Amniotic stem cell (primary cell): ENCODE measurements around the gene TNFSF13.

Source experiments
- DNase-seq: peaks from one replicate; lab custom pipeline; 2025; lab: John Stamatoyannopoulos, UW

The TNFSF13 gene

GRCh38 chr17:7575481-7575883 is 16.9 kb downstream of the TNFSF13 start:
- no peak for DNase-seq

GRCh38 chr17:7575959-7576358 is 17.4 kb downstream of the TNFSF13 start:
- DNase-seq: no peak

GRCh38 chr17:7576432-7576937 is 17.9 kb downstream of the TNFSF13 start:
- no peak for DNase-seq

GRCh38 chr17:7577327-7578199 is 19.0 kb downstream of the TNFSF13 start:
- DNase-seq: no peak

- peak; percentile 80 for DNase-seq
These were observed 20.7 kb downstream of the TNFSF13 start, which contains the start of gene CD68 for GRCh38 chr17:7579001-7579833. TSS of gene CD68 (plus strand) at chr17:7579638. CDS start at chr17:7579678, 40 bp downstream.

GRCh38 chr17:7579834-7580603 is 21.5 kb downstream of the TNFSF13 start:
- DNase-seq: no peak

- DNase-seq: no peak
These were observed 22.3 kb downstream of the TNFSF13 start for GRCh38 chr17:7580604-7581575.

- DNase-seq: no peak
These were observed 24.1 kb downstream of the TNFSF13 start for GRCh38 chr17:7582396-7583252.

- peak; percentile 93 for DNase-seq
These were observed 24.9 kb downstream of the TNFSF13 start, which contains the start of gene MPDU1 for GRCh38 chr17:7583253-7584109. TSS of gene MPDU1 (plus strand) at chr17:7583852. CDS start at chr17:7583863, 11 bp downstream.

GRCh38 chr17:7586673-7587419 is 28.3 kb downstream of the TNFSF13 start:
- DNase-seq: no peak

GRCh38 chr17:7587420-7588151 is 29.0 kb downstream of the TNFSF13 start:
- DNase-seq: peak; percentile 92

GRCh38 chr17:7588553-7589203 is 30.1 kb downstream of the TNFSF13 start:
- no peak for DNase-seq

GRCh38 chr17:7589204-7589868 is 30.8 kb downstream of the TNFSF13 start:
- peak; percentile 61 for DNase-seq

GRCh38 chr17:7589891-7590691 is 31.5 kb downstream of the TNFSF13 start, which contains the start of gene SOX15:
TSS of gene SOX15 (minus strand) at chr17:7590094. CDS start at chr17:7589676, 418 bp downstream.
- DNase-seq: no peak

- peak; percentile 45 for DNase-seq
These were observed 32.2 kb downstream of the TNFSF13 start for GRCh38 chr17:7590743-7591142.
